Esophagus squamous epithelium (tissue), 5 donors: ENCODE measurements around the gene ARFRP1. TPM values are rescaled to one million over a fixed set of nuclear protein-coding genes. Genes with fewer than 3 reads are reported as not detected.
A peak's percentile ranks its signal among the peaks of the same experiment; 100 is the strongest.
"Not testable (repeated sequence)": the region's sequence is repeated elsewhere in the genome, so short reads cannot be mapped to it uniquely, and the experiment has no call there.

Source experiments
- DNase-seq: peaks from one replicate; lab custom pipeline; 2025; lab: John Stamatoyannopoulos, UW
- H3K27ac ChIP-seq, 4 donors: fragments of 200-600 bp; sonication (generic); one replicate each; pipeline ENCODE4 v1.5.1; 2016 to 2019; ENCODE audit warnings: mild to moderate bottlenecking in 1 of 4
- H3K27me3 ChIP-seq, 4 donors: fragments of 200-600 bp; sonication (generic); 1 replicate in 3 of 4; 2 replicates in 1 of 4; pipeline versions ENCODE4 v1.5.1 to v1.6.0; 2017 to 2021; ENCODE audit warnings: antibody characterized with exemption in 1 of 4
- H3K36me3 ChIP-seq, 3 donors: fragments of 200-600 bp; sonication (generic); one replicate each; pipeline ENCODE4 v1.5.1; 2016 to 2019
- H3K4me1 ChIP-seq, 3 donors: fragments of 200-600 bp; sonication (generic); one replicate each; pipeline ENCODE4 v1.5.1; 2017 to 2019
- H3K4me3 ChIP-seq, 4 donors: fragments of 200-600 bp; sonication (generic); 1 replicate in 3 of 4; 2 replicates in 1 of 4; pipeline ENCODE4 v1.5.1; 2016 to 2019; ENCODE audit warnings: mild to moderate bottlenecking in 2 of 4, moderate library complexity in 1 of 4
- H3K9me3 ChIP-seq, 3 donors: fragments of 200-600 bp; sonication (generic); one replicate each; pipeline ENCODE4 v1.5.1; 2016 to 2019
- CTCF ChIP-seq, 6 experiments: fragments of 450-650 bp in 4 of 6; fragments of 200-600 bp in 2 of 6; sonication (generic) in 2 of 6; IDR thresholded peaks; one replicate each; pipeline ENCODE4 v1.5.1; 2016 to 2019; ENCODE audit warnings: antibody characterized with exemption in 6 of 6, mild to moderate bottlenecking in 4 of 6, moderate library complexity in 4 of 6
- POLR2A ChIP-seq, 4 donors: fragments of 450-650 bp; IDR thresholded peaks; one replicate each; pipeline ENCODE4 v1.6.1; 2017; ENCODE audit warnings: antibody characterized with exemption in 4 of 4, mild to moderate bottlenecking in 4 of 4, moderate library complexity in 3 of 4
- WGBS, 2 donors: methylation state at CpG; one replicate each; pipeline ENCODE4 v1.1.5; 2018; 5-methylcytosine and 5-hydroxymethylcytosine counted together
- intact Hi-C: fragments of 100-400 bp; cut with DNase I; formaldehyde crosslinking; loops from one replicate; pipeline ENCODE4 v1.15.0; 2022
- total RNA-seq, 4 donors: library from RNA; depleted of rRNA; stranded (reverse); fragments of >200 nt; gene quantifications; one replicate each; pipeline ENCODE4 v1.1.0, GENCODE V29; 2016
- donor health status: DM: yes; HTN: yes; CAD: no.

The ARFRP1 gene
- total RNA-seq, 4 donors from 2014 or later = 30.4 to 45.5 (median 37.0) TPM

DNA sequence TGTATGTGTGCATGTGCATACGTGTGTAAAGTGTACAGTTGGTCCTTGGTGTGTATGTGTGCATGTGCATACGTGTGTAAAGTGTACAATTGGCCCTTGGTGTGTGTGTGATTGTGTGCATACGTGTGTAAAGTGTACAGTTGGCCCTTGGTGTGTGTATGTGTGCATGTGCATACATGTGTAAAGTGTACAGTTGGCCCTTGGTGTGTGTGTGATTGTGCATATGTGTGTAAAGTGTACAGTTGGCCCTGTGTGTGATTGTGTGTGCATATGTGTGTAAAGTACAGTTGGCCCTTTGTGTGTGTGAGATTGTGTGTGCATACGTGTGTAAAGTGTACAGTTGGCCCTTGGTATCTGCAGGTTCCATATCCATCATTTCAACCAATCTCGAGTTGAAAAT, 23.6 kb upstream of the ARFRP1 start:
- Histone ChIP-seq H3K36me3 (peaks cover 0 to 60% (median 15%) of the 10 kb centered on the region in 3 donors), H3K4me1 (peaks cover 6 to 26% (median 10%) of the 10 kb centered on the region in 3 donors), H3K27me3 (no peaks in the 10 kb centered on the region), H3K27ac (no peak overlapping the region), H3K4me3 (no peak overlapping the region), H3K9me3 (no peaks in the 10 kb centered on the region)
- DNase-seq = no peak
- WGBS, 2 donors = 71 to 79% methylated on average over 5 of the region's 5 CpGs
- TF ChIP-seq CTCF (IDR thresholded peaks at IDR 0.05) = no peak
- intact Hi-C loops = no loop called here

DNA sequence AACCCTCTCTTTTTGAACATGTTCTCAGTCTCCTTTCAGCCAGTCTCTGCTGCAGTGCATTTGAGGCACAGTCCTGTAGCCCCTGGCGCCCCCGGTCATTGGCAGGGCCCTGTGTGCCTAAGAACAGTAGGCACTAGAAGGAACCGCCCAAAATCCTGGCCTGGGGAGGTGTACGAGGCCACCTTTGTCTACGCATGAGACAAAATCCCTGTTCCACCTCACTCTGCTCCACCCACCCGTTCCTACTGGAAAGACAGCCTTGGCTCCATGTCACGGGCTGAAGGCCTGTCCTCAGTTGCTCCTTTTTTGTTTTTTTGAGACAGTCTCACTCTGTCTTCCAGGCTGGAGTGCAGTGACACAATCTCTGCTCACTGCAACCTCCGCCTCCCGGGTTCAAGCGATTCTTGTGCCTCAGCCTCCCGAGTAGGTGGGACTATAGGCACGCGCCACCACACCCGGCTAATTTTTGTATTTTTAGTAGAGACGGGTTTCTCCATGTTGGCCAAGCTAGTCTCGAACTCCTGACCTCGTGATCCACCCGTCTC, 22.5 kb upstream of the ARFRP1 start:
- H3K9me3 ChIP-seq, H3K4me3 ChIP-seq, H3K27me3 ChIP-seq, intact Hi-C loops, DNase-seq: not testable (repeated sequence)
- peaks cover 0 to 17% (median 5%) of the 10 kb centered on the region in 3 donors for H3K4me1 ChIP-seq
- peak overlapping the region in 1 of 4 donors; percentile 18 for H3K27ac ChIP-seq
- H3K36me3 ChIP-seq = peaks cover 0 to 61% (median 13%) of the 10 kb centered on the region in 3 donors
- WGBS, 2 donors = 80 to 88% methylated on average over 8 to 18 of the region's 18 CpGs

- H3K27me3 ChIP-seq, DNase-seq, H3K27ac ChIP-seq, intact Hi-C loops, H3K4me3 ChIP-seq, H3K4me1 ChIP-seq: not testable (repeated sequence)
- Histone ChIP-seq H3K9me3 (peaks cover 0 to 34% (median 28%) of the 10 kb centered on the region in 3 donors), H3K36me3 (peaks cover 0 to 86% (median 7%) of the 10 kb centered on the region in 3 donors)
- WGBS, 2 donors = 68 to 84% methylated on average over 2 of the region's 2 CpGs
Measured at GRCh38 chr20:63722967-63723622, 15.3 kb upstream of the ARFRP1 start.

GRCh38 chr20:63718996-63719395, 11.2 kb upstream of the ARFRP1 start:
- peaks cover 0 to 96% (median 20%) of the 10 kb centered on the region in 3 donors for H3K36me3 ChIP-seq
- intact Hi-C loops = no loop called here

DNA sequence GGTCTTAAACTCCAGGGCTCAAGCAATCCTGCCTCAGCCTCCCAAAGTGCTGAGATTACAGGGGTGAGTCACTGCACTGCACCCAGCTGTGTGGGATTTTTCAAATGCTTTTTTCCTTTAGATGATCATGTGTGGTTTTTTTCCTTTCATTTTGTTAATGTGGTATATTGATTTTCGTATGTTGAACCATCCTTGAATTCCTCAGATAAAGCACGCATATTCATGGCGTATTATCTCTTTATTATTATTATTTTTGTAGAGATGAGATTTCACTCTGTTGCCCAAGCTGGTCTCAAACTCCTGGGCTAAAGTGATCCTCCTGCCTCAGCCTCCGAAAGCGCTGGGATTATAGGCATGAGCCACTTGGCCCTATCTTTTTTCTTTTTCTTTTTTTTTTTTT, 7.1 kb upstream of the ARFRP1 start:
- 95 to 96% methylated on average over 5 of the region's 5 CpGs for WGBS, 2 donors
- Histone ChIP-seq H3K4me3 (no peak overlapping the region), H3K36me3 (peaks cover 0 to 99% (median 16%) of the 10 kb centered on the region in 3 donors), H3K27me3 (no peaks in the 10 kb centered on the region), H3K9me3 (peaks cover 0 to 29% (median 19%) of the 10 kb centered on the region in 3 donors), H3K27ac (no peak overlapping the region), H3K4me1 (peaks cover 0 to 7% (median 0%) of the 10 kb centered on the region in 3 donors)
- TF ChIP-seq CTCF (IDR thresholded peaks at IDR 0.05) (no peak), POLR2A (IDR thresholded peaks at IDR 0.05) (no peak)
- DNase-seq = no peak
- intact Hi-C loops = no loop called here

More at GRCh38 chr20:63718996-63719395, 11.2 kb upstream of the ARFRP1 start:
- DNase-seq = no peak
- H3K4me1 ChIP-seq = no peaks in the 10 kb centered on the region
- H3K4me3 ChIP-seq = no peak overlapping the region
- no peak for TF ChIP-seq CTCF (IDR thresholded peaks at IDR 0.05)
- no peak for TF ChIP-seq POLR2A (IDR thresholded peaks at IDR 0.05)
- 98 to 100% methylated on average over 2 of the region's 2 CpGs for WGBS, 2 donors
- H3K9me3 ChIP-seq = peaks cover 0 to 29% (median 19%) of the 10 kb centered on the region in 3 donors
- H3K27me3 ChIP-seq = no peaks in the 10 kb centered on the region
- H3K27ac ChIP-seq = no peak overlapping the region

- Histone ChIP-seq H3K4me3 (no peak overlapping the region), H3K4me1 (peaks cover 10 to 25% (median 14%) of the 10 kb centered on the region in 3 donors), H3K9me3 (peaks cover 0 to 14% (median 7%) of the 10 kb centered on the region in 3 donors), H3K36me3 (peaks cover 0 to 82% (median 9%) of the 10 kb centered on the region in 3 donors), H3K27me3 (no peaks in the 10 kb centered on the region), H3K27ac (no peak overlapping the region)
- WGBS, 2 donors = 92 to 100% methylated on average over 1 of the region's 1 CpG
- DNase-seq = no peak
- TF ChIP-seq CTCF (IDR thresholded peaks at IDR 0.05) (no peak), POLR2A (IDR thresholded peaks at IDR 0.05) (no peak)
- intact Hi-C loops = no loop called here
Measured at GRCh38 chr20:63712191-63712590, 4.4 kb upstream of the ARFRP1 start.
